ENCODE measurements around the gene ALS2CL.
"Not testable (repeated sequence)": the region's sequence is repeated elsewhere in the genome, so short reads cannot be mapped to it uniquely, and the experiment has no call there.

The ALS2CL gene

GRCh38 chr3:46693038-46693891 lies at the start of gene ALS2CL:
Gene ALS2CL (minus strand): TSS chr3:46693679. CDS start chr3:46689440, 4,239 bp downstream.
- peak; percentile 51 for DNase-seq (ENCODE audit: low spot score)

- no peak for DNase-seq (ENCODE audit: low spot score)
Observed at GRCh38 chr3:46742992-46743585, 49.6 kb upstream of the ALS2CL start.

- DNase-seq (ENCODE audit: low spot score): not testable (repeated sequence)
Observed at GRCh38 chr3:46739565-46739964, 46.1 kb upstream of the ALS2CL start.

- DNase-seq (ENCODE audit: low spot score): no peak
Observed at GRCh38 chr3:46737329-46737731, 43.9 kb upstream of the ALS2CL start.

- no peak for DNase-seq (ENCODE audit: low spot score)
Observed at GRCh38 chr3:46736006-46736872, 42.8 kb upstream of the ALS2CL start.

GRCh38 chr3:46734773-46735172 lies 41.3 kb upstream of the ALS2CL start:
- DNase-seq (ENCODE audit: low spot score): no peak

GRCh38 chr3:46733026-46733800 lies 39.7 kb upstream of the ALS2CL start:
- no peak for DNase-seq (ENCODE audit: low spot score)

- DNase-seq (ENCODE audit: low spot score): no peak
Observed at GRCh38 chr3:46731795-46732194, 38.3 kb upstream of the ALS2CL start.

- DNase-seq (ENCODE audit: low spot score): no peak
Observed at GRCh38 chr3:46730819-46731218, 37.3 kb upstream of the ALS2CL start.

GRCh38 chr3:46729038-46729437 lies 35.6 kb upstream of the ALS2CL start:
- DNase-seq (ENCODE audit: low spot score): no peak

- DNase-seq (ENCODE audit: low spot score): no peak
Observed at GRCh38 chr3:46725621-46726314, 32.3 kb upstream of the ALS2CL start.

- no peak for DNase-seq (ENCODE audit: low spot score)
Observed at GRCh38 chr3:46724424-46724823, 30.9 kb upstream of the ALS2CL start.

- no peak for DNase-seq (ENCODE audit: low spot score)
Observed at GRCh38 chr3:46722443-46722842, 29.0 kb upstream of the ALS2CL start.

GRCh38 chr3:46721009-46721408 lies 27.5 kb upstream of the ALS2CL start:
- DNase-seq (ENCODE audit: low spot score): no peak

- no peak for DNase-seq (ENCODE audit: low spot score)
Observed at GRCh38 chr3:46719735-46720271, 26.3 kb upstream of the ALS2CL start.

- no peak for DNase-seq (ENCODE audit: low spot score)
Observed at GRCh38 chr3:46719044-46719565, 25.6 kb upstream of the ALS2CL start.

GRCh38 chr3:46717447-46718231 lies 24.2 kb upstream of the ALS2CL start, which contains the start of gene PRSS50:
Gene PRSS50 (minus strand): TSS chr3:46717869. CDS start chr3:46717824, 45 bp downstream.
- no peak for DNase-seq (ENCODE audit: low spot score)

GRCh38 chr3:46716461-46717441 lies 23.3 kb upstream of the ALS2CL start:
- no peak for DNase-seq (ENCODE audit: low spot score)
